ENCODE results near the gene SRA1. TPM values are rescaled to one million over a fixed set of nuclear protein-coding genes. Genes with fewer than 3 reads are reported as not detected.

The SRA1 gene
- total RNA-seq, 3 donors from 2014 or later: 57.6 to 68.6 (median 67.7) TPM

DNA sequence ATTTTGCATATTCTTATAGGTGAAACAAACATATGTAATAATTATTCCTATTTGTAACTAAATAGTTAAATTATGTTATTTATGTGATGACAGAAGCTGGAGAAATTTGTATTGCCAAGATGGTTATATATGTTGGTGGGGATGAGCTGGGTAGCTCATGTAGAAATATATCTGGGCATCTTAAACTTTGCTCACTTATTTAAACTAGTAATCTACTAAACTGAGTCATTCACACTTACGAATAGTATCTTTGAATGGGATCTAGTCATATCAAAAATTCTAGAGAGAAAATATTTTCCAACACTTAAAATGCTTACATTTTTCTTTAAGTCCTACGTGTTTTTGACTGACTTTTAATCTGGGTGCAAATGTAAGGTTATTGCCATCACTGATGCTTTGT, 54.4 kb downstream of the SRA1 start:
- DNase-seq (no peak), ATAC-seq (no peak)
- H3K27me3 Mint-ChIP-seq (ENCODE audit: low read depth): no peaks in the 10 kb centered on the region
- peaks cover 3% of the 10 kb centered on the region for H3K4me1 Mint-ChIP-seq (ENCODE audit: low read depth)
- H3K4me3 Mint-ChIP-seq: no peak overlapping the region
- H3K9me3 Mint-ChIP-seq: no peaks in the 10 kb centered on the region
- peaks cover 18% of the 10 kb centered on the region for H3K36me3 Mint-ChIP-seq (ENCODE audit: insufficient read depth)

Other genes with a start within 250 kb of the SRA1 start
- 1 to 10 TPM; 3.8 to 5.2 (median 4.0) TPM for gene HBEGF, start 210.9 kb downstream of the SRA1 start, total RNA-seq
- gene SLC4A9, start 197.3 kb downstream of the SRA1 start, total RNA-seq: not detected
- 100 to 1,000 TPM in 1 of 3 donors, 10 to 100 TPM in 2; 88.6 to 102 (median 95.1) TPM for gene ANKHD1, start 155.6 kb downstream of the SRA1 start, total RNA-seq
- gene EIF4EBP3, start 9.8 kb downstream of the SRA1 start, total RNA-seq: 10 to 100 TPM in 2 of 3 donors, 1 to 10 TPM in 1; 9.4 to 10.8 (median 10.2) TPM
- gene APBB3, start 7.1 kb upstream of the SRA1 start, total RNA-seq: 10 to 100 TPM in 1 of 3 donors, 1 to 10 TPM in 2; 8.0 to 10.4 (median 9.2) TPM
- gene SLC35A4, start 7.4 kb upstream of the SRA1 start, total RNA-seq: 100 to 1,000 TPM; 149 to 163 (median 155) TPM
- under 1 TPM; 0.43 to 0.86 (median 0.50) TPM for gene CD14, start 75.7 kb upstream of the SRA1 start, total RNA-seq
- 10 to 100 TPM; 16.5 to 20.6 (median 20.0) TPM for gene TMCO6, start 82.0 kb upstream of the SRA1 start, total RNA-seq
- gene NDUFA2, start 90.2 kb upstream of the SRA1 start, total RNA-seq: 10 to 100 TPM; 68.6 to 78.2 (median 72.5) TPM
- gene IK, start 90.4 kb upstream of the SRA1 start, total RNA-seq: 100 to 1,000 TPM; 102 to 110 (median 106) TPM
- 10 to 100 TPM; 47.7 to 50.0 (median 49.5) TPM for gene WDR55, start 107.4 kb upstream of the SRA1 start, total RNA-seq
- gene DND1, start 116.1 kb upstream of the SRA1 start, total RNA-seq: 1 to 10 TPM; 3.1 to 5.6 (median 4.5) TPM
- 100 to 1,000 TPM; 125 to 133 (median 131) TPM for gene HARS1, start 133.9 kb upstream of the SRA1 start, total RNA-seq
- 10 to 100 TPM; 28.6 to 31.3 (median 29.5) TPM for gene HARS2, start 134.0 kb upstream of the SRA1 start, total RNA-seq
- 10 to 100 TPM; 83.2 to 91.9 (median 83.6) TPM for gene ZMAT2, start 143.0 kb upstream of the SRA1 start, total RNA-seq
- gene PCDHA1, start 228.7 kb upstream of the SRA1 start, total RNA-seq: not detected
- not detected for gene PCDHA2, start 237.4 kb upstream of the SRA1 start, total RNA-seq
- not detected for gene PCDHA3, start 243.6 kb upstream of the SRA1 start, total RNA-seq
- gene PCDHA4, start 249.6 kb upstream of the SRA1 start, total RNA-seq: under 1 TPM in 2 of 3 donors, not detected in 1; 0.08 to 0.14 TPM